IMR-90 (cell line): ENCODE data around the gene TMCC1. TPM values are rescaled to one million over a fixed set of nuclear protein-coding genes. Genes with fewer than 3 reads are reported as not detected.

Source experiments
- ATAC-seq: fragments of 200-7000 bp; cut with Tn5 transposase; 2 replicates; pipeline ENCODE4 v1.9.1; 2020; ENCODE audit warnings: low read depth, mild to moderate bottlenecking, moderate library complexity
- BruUV-seq: library from RNA; stranded (reverse); fragments of 400-500 nt; replicated peaks from 2 replicates; lab custom pipeline; 2021; lab: Mats Ljungman, UMichigan
- CTCF ChIA-PET: fragments of 300-600 bp; formaldehyde crosslinking; extraction: SDS; loops from one replicate; lab custom pipeline; 2021; ENCODE audit warnings: antibody characterized with exemption; lab: Yijun Ruan, JAX
- POLR2A ChIA-PET: fragments of 300-600 bp; sonication (Branson Sonifier 250); formaldehyde crosslinking; loops from one replicate; lab custom pipeline; 2022; ENCODE audit warnings: antibody characterized with exemption; ENCODE audit not compliant: unreplicated experiment; lab: Charles Lee
- DNase-seq: peaks from one replicate; pipeline ENCODE4 v3.0.0; 2013
- H2AFZ ChIP-seq: replicated peaks from 2 replicates; pipeline ENCODE3; 2013; ENCODE audit warnings: low read length, mild to moderate bottlenecking; ENCODE audit not compliant: poor library complexity
- H2AK5ac ChIP-seq: 2 replicates; pipeline ENCODE4 v1.6.1; 2013; ENCODE audit warnings: low read depth, low read length, inconsistent platforms
- H2AK9ac ChIP-seq: replicated peaks from 2 replicates; pipeline ENCODE3; 2013; ENCODE audit warnings: mild to moderate bottlenecking, low read depth, low read length, moderate library complexity; ENCODE audit not compliant: poor library complexity
- H2BK120ac ChIP-seq: 2 replicates; pipeline ENCODE4 v1.6.1; 2013; ENCODE audit warnings: low read depth, low read length, inconsistent platforms
- H2BK15ac ChIP-seq: 3 replicates; pipeline ENCODE4 v1.6.1; 2013; ENCODE audit warnings: low read depth, low read length, inconsistent platforms
- H2BK20ac ChIP-seq: 2 replicates; pipeline ENCODE4 v1.6.1; 2013; ENCODE audit warnings: low read depth, mild to moderate bottlenecking, inconsistent platforms, low read length, moderate library complexity
- H2BK5ac ChIP-seq: 2 replicates; pipeline ENCODE4 v1.6.1; 2013; ENCODE audit warnings: mild to moderate bottlenecking, low read depth, low read length, inconsistent platforms; ENCODE audit not compliant: poor library complexity, severe bottlenecking
- H3K14ac ChIP-seq: replicated peaks from 2 replicates; pipeline ENCODE4 v1.6.1; 2013; ENCODE audit warnings: low read depth, low read length, inconsistent platforms
- H3K18ac ChIP-seq: 2 replicates; pipeline ENCODE4 v1.6.1; 2013; ENCODE audit warnings: low read depth, low read length, control low read depth
- H3K23ac ChIP-seq: 2 replicates; pipeline ENCODE4 v1.6.1; 2013; ENCODE audit warnings: low read depth, low read length, inconsistent platforms
- H3K27ac ChIP-seq: 2 replicates; pipeline ENCODE4 v1.5.1; 2013; ENCODE audit warnings: mild to moderate bottlenecking, control low read depth, low read length; ENCODE audit not compliant: insufficient read depth
- H3K27me3 ChIP-seq: 2 replicates; pipeline ENCODE4 v1.6.1; 2013; ENCODE audit warnings: low read length; ENCODE audit not compliant: control insufficient read depth, insufficient read depth
- H3K36me3 ChIP-seq: 2 replicates; pipeline ENCODE4 v1.6.1; 2013; ENCODE audit warnings: low read length, mixed read lengths; ENCODE audit not compliant: control insufficient read depth, insufficient read depth
- H3K4ac ChIP-seq: 2 replicates; pipeline ENCODE4 v1.6.1; 2013; ENCODE audit warnings: low read depth, low read length, inconsistent platforms
- H3K4me1 ChIP-seq: 2 replicates; pipeline ENCODE4 v1.6.1; 2013; ENCODE audit warnings: low read length, mixed read lengths; ENCODE audit not compliant: control insufficient read depth, insufficient read depth
- H3K4me2 ChIP-seq: 2 replicates; pipeline ENCODE4 v1.6.1; 2013; ENCODE audit warnings: low read depth, mild to moderate bottlenecking, control low read depth, low read length, moderate library complexity
- H3K4me3 ChIP-seq: 2 replicates; pipeline ENCODE4 v1.5.1; 2013; ENCODE audit warnings: low read depth, mild to moderate bottlenecking, control low read depth, low read length, moderate library complexity; ENCODE audit not compliant: insufficient read depth
- H3K56ac ChIP-seq: 2 replicates; pipeline ENCODE4 v1.6.1; 2013; ENCODE audit warnings: low read length, inconsistent platforms; ENCODE audit not compliant: insufficient read depth; ENCODE audit errors: extremely low read depth
- H3K79me1 ChIP-seq, 2 experiments: 2 replicates each; pipeline ENCODE4 v1.6.1; 2013; ENCODE audit warnings: low read length in 2 of 2, inconsistent platforms in 1 of 2, low read depth in 1 of 2
- H3K9ac ChIP-seq: 2 replicates; pipeline ENCODE4 v1.6.1; 2013; ENCODE audit warnings: low read depth, low read length, control low read depth
- H3K9me1 ChIP-seq: 2 replicates; pipeline ENCODE4 v1.6.1; 2013; ENCODE audit warnings: low read length, inconsistent platforms; ENCODE audit not compliant: insufficient read depth
- H3K9me3 ChIP-seq: 2 replicates; pipeline ENCODE4 v1.6.1; 2013; ENCODE audit warnings: low read length; ENCODE audit not compliant: control insufficient read depth, insufficient read depth
- H4K20me1 ChIP-seq: 2 replicates; pipeline ENCODE4 v1.6.1; 2013; ENCODE audit warnings: low read length, inconsistent platforms; ENCODE audit not compliant: insufficient read depth
- H4K5ac ChIP-seq: 2 replicates; pipeline ENCODE4 v1.6.1; 2013; ENCODE audit warnings: mild to moderate bottlenecking, low read depth, low read length, control low read depth
- H4K8ac ChIP-seq, 2 experiments: 2 replicates each; pipeline ENCODE4 v1.6.1; 2013; ENCODE audit warnings: low read depth in 2 of 2, low read length in 2 of 2, control low read depth in 1 of 2, inconsistent platforms in 1 of 2
- H4K91ac ChIP-seq: 2 replicates; pipeline ENCODE4 v1.6.1; 2013; ENCODE audit warnings: low read depth, low read length, inconsistent platforms; ENCODE audit not compliant: insufficient read depth
- BHLHE40 ChIP-seq: fragments of 150-350 bp; IDR thresholded peaks from 2 replicates; pipeline ENCODE4 v1.6.1; 2016; ENCODE audit warnings: mild to moderate bottlenecking, low read depth, low read length
- CEBPB ChIP-seq: IDR thresholded peaks from 2 replicates; pipeline ENCODE4 v1.6.1; 2012; ENCODE audit warnings: low read depth, low read length, improper control_type of control experiment
- CHD1 ChIP-seq: IDR thresholded peaks from 2 replicates; pipeline ENCODE4 v1.6.1; 2012; ENCODE audit warnings: low read depth, low read length, improper control_type of control experiment
- FOS ChIP-seq: fragments of 150-350 bp; IDR thresholded peaks from 2 replicates; pipeline ENCODE4 v1.6.1; 2016; ENCODE audit warnings: low read depth, low read length
- MAFK ChIP-seq: IDR thresholded peaks from 2 replicates; pipeline ENCODE4 v1.6.1; 2012; ENCODE audit warnings: low read depth, low read length, improper control_type of control experiment
- MAZ ChIP-seq: IDR thresholded peaks from 2 replicates; pipeline ENCODE4 v1.6.1; 2012; ENCODE audit warnings: low read depth, mild to moderate bottlenecking, low read length, improper control_type of control experiment, moderate library complexity, borderline replicate concordance
- MXI1 ChIP-seq: IDR thresholded peaks from 2 replicates; pipeline ENCODE4 v1.6.1; 2012; ENCODE audit warnings: low read depth, mild to moderate bottlenecking, low read length, moderate library complexity, borderline replicate concordance
- NFE2L2 ChIP-seq: fragments of 150-350 bp; IDR thresholded peaks from 2 replicates; pipeline ENCODE4 v1.6.1; 2016; ENCODE audit warnings: low read depth, mild to moderate bottlenecking, low read length
- POLR2A ChIP-seq: IDR thresholded peaks from 2 replicates; pipeline ENCODE4 v1.6.1; 2012; ENCODE audit warnings: mild to moderate bottlenecking, low read depth, low read length
- RAD21 ChIP-seq: IDR thresholded peaks from 2 replicates; pipeline ENCODE4 v1.6.1; 2012; ENCODE audit warnings: low read length, improper control_type of control experiment
- RCOR1 ChIP-seq: IDR thresholded peaks from 2 replicates; pipeline ENCODE4 v1.6.1; 2012; ENCODE audit warnings: mild to moderate bottlenecking, low read length, improper control_type of control experiment; ENCODE audit not compliant: insufficient replicate concordance
- RFX5 ChIP-seq: IDR thresholded peaks from 2 replicates; pipeline ENCODE4 v1.8.0; 2012; ENCODE audit warnings: low read depth, mild to moderate bottlenecking, low read length, moderate library complexity
- SMC3 ChIP-seq: fragments of 150-350 bp; IDR thresholded peaks from 2 replicates; pipeline ENCODE4 v1.6.1; 2016; ENCODE audit warnings: low read depth, mild to moderate bottlenecking, antibody characterized with exemption, low read length, moderate library complexity
- WGBS, 2 experiments: methylation state at CpG; one replicate each; pipeline versions ENCODE4 v1.1.5 to v1.1.7; 2013; ENCODE audit warnings: missing lambda C conversion rate in 2 of 2; ENCODE audit not compliant: insufficient read length in 1 of 2; ENCODE audit errors: extremely low coverage in 2 of 2; 5-methylcytosine and 5-hydroxymethylcytosine counted together
- dilution Hi-C: fragments of 300-500 bp; cut with HindIII; formaldehyde crosslinking; loops from one replicate; pipeline ENCODE4 v1.14.3; 2018; ENCODE audit warnings: low sequenced_read_pairs; ENCODE audit not compliant: unreplicated experiment
- in situ Hi-C: fragments of 300-500 bp; cut with MboI; formaldehyde crosslinking; loops from 3 replicates; pipeline ENCODE4 v1.14.3; 2019; ENCODE audit warnings: low sequenced_read_pairs, inconsistent platforms, mixed read lengths
- intact Hi-C: fragments of 100-400 bp; cut with micrococcal nuclease; formaldehyde crosslinking; loops from 2 replicates; pipeline ENCODE4 v1.10.0; 2022
- polyA plus RNA-seq, 3 experiments: library from polyadenylated mRNA; depleted of rRNA; stranded (reverse); fragments of >200 nt; gene quantifications; 2 replicates each; pipeline ENCODE4 v1.2.3, GENCODE V29; 2012; ENCODE audit warnings: low replicate concordance in 1 of 3
- total RNA-seq: library from RNA; depleted of rRNA; stranded (reverse); fragments of >200 nt; gene quantifications from 2 replicates; pipeline ENCODE4 v1.2.3, GENCODE V29; 2012
- TF ChIP-seq, protein P1 (sequence below): conservative IDR thresholded peaks from 2 replicates; pipeline ENCODE4 v1.5.1; 2012; ENCODE audit warnings: mild to moderate bottlenecking, low read depth, low read length, improper control_type of control experiment
- TF ChIP-seq, protein P2 (sequence below): fragments of 150-350 bp; IDR thresholded peaks from 2 replicates; pipeline ENCODE4 v1.6.1; 2017; ENCODE audit warnings: mild to moderate bottlenecking, antibody characterized with exemption, low read length, low read depth
- TF ChIP-seq, protein P3 (sequence below): fragments of 150-350 bp; IDR thresholded peaks from 2 replicates; pipeline ENCODE4 v1.6.1; 2016; ENCODE audit warnings: low read depth, mild to moderate bottlenecking, low read length, moderate library complexity, borderline replicate concordance

Gene TMCC1
- total and polyA plus RNA-seq, 2 of the 4 experiments (the other 2 are of a cell fraction) = 5.0 to 7.3 TPM

DNA sequence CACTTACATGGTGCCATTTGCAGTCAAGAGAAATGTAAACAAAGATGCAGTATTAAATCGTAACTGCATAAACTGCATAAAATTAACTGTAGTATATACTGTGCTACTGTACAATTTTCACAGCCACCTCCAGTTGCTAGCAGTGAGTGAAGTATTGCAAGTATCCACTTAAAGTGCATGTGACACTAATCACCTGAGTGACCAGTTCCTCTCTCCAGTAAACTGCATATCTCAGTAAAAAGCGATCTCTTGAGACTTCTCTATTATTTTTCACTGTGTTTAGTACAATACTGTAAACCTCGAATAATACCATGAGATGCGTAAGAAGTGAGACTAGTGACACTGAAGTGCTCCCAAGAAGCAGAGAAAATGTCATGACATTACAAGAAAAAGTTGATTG, 175.3 kb downstream of the TMCC1 start:
- Histone ChIP-seq H3K9me1 (no peaks in the 10 kb centered on the region), H2BK15ac (no peak overlapping the region), H2BK20ac (no peak overlapping the region), H3K23ac (no peak overlapping the region), H4K8ac (no peak overlapping the region), H3K79me1 (peaks cover 0 to 3% of the 10 kb centered on the region in 2 experiments; a peak in 2 of 4 replicates), H4K5ac (no peak overlapping the region), H3K4me2 (no peak overlapping the region), H2AK5ac (no peak overlapping the region), H2BK5ac (no peak overlapping the region), H3K36me3 (no peaks in the 10 kb centered on the region), H3K27me3 (no peaks in the 10 kb centered on the region), H4K20me1 (no peaks in the 10 kb centered on the region), H3K4me1 (no peaks in the 10 kb centered on the region), H2AK9ac (no peak overlapping the region), H3K4ac (no peak overlapping the region), H2AFZ (no peak overlapping the region), H3K18ac (no peak overlapping the region), H2BK120ac (no peak overlapping the region), H3K4me3 (no peak overlapping the region), H3K27ac (no peak overlapping the region), H3K56ac (no peak overlapping the region), H3K9ac (no peak overlapping the region), H3K9me3 (no peaks in the 10 kb centered on the region), H3K14ac (no peak overlapping the region), H4K91ac (no peak overlapping the region)
- POLR2A ChIA-PET = no interaction called here
- BruUV-seq = no TSS peak
- intact Hi-C loops (no loop called here), dilution Hi-C loops (no loop called here), in situ Hi-C loops (no loop called here)
- CTCF ChIA-PET = no interaction called here
- ATAC-seq = no peak
- TF ChIP-seq POLR2A = no peak
- TF ChIP-seq FOS = no peak
- TF ChIP-seq, protein P1, sequence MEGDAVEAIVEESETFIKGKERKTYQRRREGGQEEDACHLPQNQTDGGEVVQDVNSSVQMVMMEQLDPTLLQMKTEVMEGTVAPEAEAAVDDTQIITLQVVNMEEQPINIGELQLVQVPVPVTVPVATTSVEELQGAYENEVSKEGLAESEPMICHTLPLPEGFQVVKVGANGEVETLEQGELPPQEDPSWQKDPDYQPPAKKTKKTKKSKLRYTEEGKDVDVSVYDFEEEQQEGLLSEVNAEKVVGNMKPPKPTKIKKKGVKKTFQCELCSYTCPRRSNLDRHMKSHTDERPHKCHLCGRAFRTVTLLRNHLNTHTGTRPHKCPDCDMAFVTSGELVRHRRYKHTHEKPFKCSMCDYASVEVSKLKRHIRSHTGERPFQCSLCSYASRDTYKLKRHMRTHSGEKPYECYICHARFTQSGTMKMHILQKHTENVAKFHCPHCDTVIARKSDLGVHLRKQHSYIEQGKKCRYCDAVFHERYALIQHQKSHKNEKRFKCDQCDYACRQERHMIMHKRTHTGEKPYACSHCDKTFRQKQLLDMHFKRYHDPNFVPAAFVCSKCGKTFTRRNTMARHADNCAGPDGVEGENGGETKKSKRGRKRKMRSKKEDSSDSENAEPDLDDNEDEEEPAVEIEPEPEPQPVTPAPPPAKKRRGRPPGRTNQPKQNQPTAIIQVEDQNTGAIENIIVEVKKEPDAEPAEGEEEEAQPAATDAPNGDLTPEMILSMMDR = no peak
- TF ChIP-seq BHLHE40 = no peak
- no peak for TF ChIP-seq MXI1
- TF ChIP-seq MAFK = no peak
- no peak for TF ChIP-seq NFE2L2
- TF ChIP-seq, protein P2, sequence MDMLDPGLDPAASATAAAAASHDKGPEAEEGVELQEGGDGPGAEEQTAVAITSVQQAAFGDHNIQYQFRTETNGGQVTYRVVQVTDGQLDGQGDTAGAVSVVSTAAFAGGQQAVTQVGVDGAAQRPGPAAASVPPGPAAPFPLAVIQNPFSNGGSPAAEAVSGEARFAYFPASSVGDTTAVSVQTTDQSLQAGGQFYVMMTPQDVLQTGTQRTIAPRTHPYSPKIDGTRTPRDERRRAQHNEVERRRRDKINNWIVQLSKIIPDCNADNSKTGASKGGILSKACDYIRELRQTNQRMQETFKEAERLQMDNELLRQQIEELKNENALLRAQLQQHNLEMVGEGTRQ = no peak
- no peak for TF ChIP-seq RCOR1
- TF ChIP-seq, protein P3, sequence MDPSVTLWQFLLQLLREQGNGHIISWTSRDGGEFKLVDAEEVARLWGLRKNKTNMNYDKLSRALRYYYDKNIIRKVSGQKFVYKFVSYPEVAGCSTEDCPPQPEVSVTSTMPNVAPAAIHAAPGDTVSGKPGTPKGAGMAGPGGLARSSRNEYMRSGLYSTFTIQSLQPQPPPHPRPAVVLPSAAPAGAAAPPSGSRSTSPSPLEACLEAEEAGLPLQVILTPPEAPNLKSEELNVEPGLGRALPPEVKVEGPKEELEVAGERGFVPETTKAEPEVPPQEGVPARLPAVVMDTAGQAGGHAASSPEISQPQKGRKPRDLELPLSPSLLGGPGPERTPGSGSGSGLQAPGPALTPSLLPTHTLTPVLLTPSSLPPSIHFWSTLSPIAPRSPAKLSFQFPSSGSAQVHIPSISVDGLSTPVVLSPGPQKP = no peak
- no peak for TF ChIP-seq CHD1
- TF ChIP-seq RFX5 = no peak
- TF ChIP-seq SMC3 = no peak
- no peak for TF ChIP-seq RAD21
- no peak for TF ChIP-seq CEBPB
- no peak for TF ChIP-seq MAZ
- no CpG with 5 or more reads among the region's 4 CpGs for WGBS, 2 experiments
- DNase-seq = no peak
